Raji (cell line): ENCODE data around the gene SLC23A2.

Experiments
- POLR2A ChIP-seq: IDR thresholded peaks from 2 replicates; pipeline ENCODE4 v1.6.1; 2011; ENCODE audit warnings: low read depth, low read length, control low read depth; ENCODE audit not compliant: insufficient read depth

The SLC23A2 gene

DNA sequence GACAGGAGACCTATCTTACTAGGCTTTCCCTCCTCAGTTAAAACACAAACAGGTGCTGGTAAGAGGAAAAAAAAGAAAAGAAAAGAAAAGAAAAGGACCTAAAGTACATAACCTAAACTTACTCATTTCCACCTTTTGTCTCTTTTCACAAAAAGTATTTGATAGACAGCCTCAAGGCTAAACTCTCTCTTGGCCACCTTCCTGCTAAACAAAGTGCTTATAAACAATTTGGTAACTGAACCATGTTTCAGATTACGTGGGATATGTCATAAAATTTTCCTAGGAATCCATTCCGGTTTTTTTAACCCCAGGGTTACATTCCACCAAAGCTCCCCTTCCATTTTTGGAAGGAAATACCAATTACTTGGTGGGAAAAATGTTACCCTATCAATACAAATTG is 170.6 kb downstream of the SLC23A2 start:
- no peak for TF ChIP-seq POLR2A

DNA sequence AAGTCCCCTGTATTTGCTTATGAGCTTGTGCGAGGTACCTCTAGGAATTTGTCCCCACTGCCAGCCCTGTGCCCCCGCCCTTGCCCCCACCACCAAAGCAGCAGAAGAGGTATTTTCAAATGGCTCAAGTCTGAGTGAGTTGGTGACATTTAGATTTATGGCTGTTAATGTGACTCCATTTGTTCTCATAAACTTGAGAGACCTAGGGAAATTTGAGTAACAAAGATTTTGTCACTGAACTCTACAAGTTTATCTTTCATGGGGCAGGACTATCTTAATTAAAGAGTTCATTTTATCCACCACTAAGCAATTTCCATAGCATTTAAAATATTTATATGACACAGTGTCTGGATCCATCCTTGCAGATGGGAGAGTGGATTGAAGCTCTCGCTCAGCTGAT is 171.1 kb downstream of the SLC23A2 start:
- no peak for TF ChIP-seq POLR2A

DNA sequence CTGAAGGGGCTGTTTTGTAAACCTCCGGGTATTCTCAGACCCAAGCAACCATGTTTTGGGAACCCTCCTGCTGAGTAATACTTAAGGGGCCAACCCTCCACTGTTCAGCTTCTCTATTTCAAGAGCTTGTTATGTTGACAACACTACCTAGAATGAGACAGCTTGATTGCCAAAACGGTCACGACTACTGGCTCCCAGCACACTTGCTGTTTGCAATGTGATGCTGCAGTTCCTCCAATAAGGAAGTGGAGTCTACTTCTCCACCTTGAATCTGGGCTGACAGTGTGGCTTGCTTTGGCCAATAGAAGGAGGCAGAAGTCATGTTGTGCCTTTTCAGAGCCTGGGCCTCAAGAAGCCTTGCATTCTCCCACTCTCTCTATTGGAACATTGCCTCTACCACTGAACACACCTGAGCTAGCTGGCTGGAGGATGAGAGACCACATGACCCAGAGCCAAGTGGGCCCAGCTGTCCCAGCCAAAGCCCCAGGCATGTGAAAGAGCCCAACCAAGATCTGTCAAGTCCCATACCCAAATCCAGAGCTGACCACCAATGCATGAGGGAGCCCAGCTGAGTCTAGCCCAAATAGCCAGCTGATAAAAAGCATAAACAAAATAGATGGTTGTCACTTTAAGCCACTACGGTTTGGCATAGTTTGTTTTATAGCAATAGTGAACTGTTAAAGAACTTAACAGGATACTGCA is 171.6 kb downstream of the SLC23A2 start:
- TF ChIP-seq POLR2A: no peak

DNA sequence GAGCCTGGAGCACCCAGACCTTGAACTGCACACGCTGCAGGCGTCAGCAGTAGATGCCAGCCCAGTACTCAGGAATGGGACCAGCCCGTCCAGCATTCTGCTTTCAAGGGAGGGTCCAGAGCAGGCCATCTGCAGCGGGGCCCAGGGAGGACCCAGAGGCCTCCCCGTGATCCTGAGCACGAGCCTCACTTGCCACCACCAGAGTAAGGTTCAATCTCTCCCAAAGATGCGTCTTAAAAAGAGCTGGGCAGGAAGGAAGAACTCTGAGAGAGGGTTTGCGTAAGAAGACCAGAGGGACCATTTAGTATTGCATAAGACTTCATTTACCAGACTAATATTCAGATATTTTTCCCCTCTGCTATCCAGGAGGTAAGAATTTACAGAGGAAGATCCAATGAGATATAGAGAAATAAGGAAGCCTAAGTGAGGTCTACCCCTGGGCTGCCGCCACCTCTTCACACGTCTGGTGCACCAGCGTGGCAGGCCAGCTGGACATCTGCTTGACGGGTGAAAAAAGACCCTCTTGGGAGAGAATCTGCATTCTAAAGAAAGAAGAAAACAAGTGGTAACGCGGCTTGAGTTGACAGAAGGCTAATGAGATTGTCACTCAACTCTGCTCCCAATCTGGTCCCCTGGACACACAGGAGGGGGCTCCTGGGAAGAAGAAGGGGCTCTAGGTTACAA is 172.3 kb downstream of the SLC23A2 start:
- no peak for TF ChIP-seq POLR2A

DNA sequence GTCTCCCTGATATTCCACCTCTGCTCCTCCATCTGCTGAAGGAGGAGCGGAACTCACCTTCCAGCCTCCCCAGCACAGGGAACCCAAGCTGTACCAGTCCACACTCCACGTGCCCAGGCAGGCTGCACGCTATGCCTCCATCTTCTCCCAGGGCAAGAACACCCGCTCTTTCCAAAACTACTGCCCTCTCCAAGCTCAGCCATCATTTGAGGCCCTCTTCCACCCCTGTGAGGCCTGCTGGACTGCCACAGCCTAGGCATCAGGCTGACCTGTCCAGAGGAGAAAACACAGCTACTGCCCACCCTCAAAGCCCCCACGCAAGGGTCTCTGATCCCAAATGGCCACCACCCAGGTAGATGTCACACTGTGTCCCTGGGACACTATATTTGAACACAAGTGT is 179.7 kb downstream of the SLC23A2 start:
- TF ChIP-seq POLR2A: no peak

DNA sequence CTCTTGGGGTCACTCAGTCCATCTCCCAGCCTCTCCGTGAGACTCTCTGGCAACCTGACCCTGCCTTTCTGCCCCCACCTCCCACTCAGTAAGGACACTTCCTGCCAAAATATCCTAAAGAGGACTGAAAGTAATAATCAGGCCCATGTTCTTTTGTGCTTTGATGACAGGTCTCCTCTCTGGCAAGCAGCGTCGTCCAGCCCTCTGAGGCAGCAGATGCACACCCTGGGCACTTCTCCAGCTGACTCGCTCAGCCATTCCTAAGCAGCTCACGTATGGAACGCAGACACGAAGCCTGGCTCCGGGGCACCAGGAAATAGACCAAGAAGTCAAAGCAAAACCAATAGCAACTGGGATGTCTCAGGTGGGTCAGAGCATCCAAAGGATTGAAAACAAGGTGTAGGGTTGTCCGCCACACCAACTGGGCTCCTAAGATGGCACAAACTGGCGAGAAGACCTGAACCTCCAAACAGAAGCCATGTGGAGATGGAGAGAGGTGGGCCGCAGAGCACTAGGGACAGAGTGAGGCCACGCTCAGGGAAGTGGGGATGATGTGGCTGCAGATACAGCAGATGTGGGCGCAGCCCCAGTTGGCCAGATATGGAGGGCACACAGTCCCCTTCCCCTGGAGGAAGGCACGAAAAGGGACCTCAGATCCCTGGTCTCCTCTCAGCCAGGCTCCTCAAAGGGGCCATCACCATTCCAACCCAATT is 180.3 kb downstream of the SLC23A2 start:
- TF ChIP-seq POLR2A: no peak

DNA sequence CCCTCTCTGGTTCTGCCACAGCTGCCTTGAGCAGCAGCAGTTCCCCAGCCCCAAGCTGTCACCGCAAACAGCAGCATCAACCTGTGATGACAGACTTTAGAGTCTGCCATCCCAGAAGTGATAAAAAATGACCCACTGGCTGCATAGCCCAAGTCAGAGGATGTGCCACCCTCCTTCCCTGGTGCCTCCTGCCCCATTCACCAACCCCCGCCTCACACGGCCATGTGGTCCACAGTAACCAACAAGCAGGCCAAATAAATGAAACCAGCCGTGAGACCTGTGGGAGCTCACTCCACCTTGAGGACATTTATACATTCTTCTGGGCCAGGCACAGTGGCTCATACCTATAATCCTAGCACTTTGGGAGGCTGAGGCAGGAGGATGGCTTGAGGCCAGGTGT is 181.4 kb downstream of the SLC23A2 start:
- TF ChIP-seq POLR2A: no peak

DNA sequence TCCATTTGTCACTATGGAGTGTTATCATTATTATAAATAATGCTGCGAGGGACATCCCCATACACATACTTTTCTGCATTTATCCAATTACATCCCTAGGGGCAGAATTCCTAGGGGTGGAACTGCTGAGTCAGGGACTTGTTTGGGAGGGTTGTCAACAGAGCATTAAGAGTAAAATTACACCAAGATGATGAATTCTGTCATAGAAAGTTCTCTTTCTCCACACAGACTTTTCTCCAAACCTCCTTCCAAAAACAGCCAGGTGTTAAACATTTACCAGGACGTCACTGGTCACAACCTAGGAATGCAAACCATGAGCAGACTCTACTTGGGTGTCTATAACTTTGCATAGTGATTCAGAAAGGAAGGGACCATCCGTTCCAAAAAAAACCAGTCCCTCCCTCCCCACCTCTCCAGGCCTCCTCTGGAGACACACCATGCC is 184.1 kb downstream of the SLC23A2 start:
- TF ChIP-seq POLR2A: no peak

DNA sequence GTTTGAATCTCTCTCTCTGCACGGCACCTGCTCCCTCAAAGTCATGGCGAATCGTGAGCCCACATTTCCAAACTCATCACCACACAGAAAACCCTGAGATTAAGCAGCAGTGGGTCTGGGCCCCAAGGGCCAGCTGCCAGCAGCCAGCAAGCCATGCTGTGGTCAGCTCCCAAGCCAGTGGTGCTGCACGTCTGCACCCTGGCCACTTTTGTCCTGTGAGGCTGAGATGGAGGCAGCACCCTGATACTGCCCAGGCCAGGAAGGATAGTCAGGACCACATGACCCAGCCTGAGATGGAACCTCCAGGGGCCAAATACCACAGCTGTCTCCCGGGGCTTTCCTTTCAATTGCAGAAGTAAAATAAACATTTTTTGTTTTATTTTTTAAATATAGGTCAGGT is 185.7 kb downstream of the SLC23A2 start:
- TF ChIP-seq POLR2A: no peak

DNA sequence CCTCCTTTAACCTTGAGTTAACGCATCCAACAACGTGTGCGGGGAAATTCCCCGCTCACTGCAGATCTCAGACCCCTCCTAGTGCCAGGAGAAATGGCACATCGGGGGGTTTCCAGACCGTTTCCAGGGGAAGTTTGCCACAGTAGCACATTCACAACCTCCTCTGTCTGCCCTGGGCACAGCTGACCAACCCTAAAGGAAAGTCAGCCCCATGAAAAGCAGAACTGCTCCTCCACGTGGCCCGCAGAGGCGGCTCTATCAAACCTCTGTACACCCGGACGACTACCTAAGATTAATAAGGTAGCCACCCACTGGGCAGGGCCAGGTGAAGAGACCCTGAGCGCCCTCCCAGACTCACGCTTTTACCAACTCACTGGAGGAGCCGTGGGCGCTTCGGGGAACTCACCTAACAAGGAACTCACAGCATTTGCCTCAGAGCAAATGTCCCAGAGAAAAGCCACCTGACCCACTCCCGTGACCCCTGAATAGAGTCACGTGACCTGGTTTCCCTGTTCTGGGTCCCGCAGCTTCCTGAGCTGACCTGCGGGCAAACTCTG is 186.5 kb downstream of the SLC23A2 start:
- TF ChIP-seq POLR2A: peak; percentile 85

DNA sequence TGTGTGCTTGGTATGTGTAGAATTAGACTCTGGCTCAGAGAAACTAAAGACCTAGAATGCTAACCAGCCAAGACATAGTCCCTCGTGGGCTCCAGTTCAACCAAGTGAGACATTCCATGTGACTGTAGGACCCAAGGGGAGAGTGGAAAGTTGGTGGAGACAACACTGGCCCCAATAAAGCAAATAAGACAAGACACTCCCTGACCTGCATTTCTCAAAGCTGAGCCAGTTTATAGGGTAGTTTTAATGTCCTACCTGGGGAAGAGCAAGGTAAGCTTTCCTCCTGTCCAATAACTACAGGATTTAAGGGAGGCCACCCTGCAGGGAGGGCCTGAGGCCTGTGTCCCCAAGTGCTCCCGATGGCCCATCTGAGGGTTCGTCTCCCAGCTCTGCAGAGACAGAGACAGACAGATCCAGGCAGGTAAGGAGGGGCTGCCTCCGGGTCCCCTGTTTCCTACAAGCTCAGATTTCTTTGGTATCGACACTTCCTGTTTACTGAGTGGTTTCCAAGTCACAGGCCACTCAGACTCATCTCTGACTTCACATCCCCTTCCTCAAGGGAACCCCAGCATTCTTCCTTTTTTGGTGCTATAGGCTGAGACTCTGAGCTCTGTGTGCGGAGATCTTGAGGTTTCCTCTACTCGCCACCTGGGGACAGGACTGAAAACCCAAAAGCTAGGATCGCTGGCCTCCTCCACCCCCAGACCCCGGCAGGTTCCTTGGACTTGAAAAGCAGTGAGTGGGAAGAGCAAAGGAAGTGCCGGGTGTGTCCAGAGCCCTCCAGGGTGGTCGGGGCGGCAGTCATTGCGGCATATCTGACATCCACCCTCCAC is 187.2 kb downstream of the SLC23A2 start:
- TF ChIP-seq POLR2A: no peak; the same call in 1 of the 2 replicates

DNA sequence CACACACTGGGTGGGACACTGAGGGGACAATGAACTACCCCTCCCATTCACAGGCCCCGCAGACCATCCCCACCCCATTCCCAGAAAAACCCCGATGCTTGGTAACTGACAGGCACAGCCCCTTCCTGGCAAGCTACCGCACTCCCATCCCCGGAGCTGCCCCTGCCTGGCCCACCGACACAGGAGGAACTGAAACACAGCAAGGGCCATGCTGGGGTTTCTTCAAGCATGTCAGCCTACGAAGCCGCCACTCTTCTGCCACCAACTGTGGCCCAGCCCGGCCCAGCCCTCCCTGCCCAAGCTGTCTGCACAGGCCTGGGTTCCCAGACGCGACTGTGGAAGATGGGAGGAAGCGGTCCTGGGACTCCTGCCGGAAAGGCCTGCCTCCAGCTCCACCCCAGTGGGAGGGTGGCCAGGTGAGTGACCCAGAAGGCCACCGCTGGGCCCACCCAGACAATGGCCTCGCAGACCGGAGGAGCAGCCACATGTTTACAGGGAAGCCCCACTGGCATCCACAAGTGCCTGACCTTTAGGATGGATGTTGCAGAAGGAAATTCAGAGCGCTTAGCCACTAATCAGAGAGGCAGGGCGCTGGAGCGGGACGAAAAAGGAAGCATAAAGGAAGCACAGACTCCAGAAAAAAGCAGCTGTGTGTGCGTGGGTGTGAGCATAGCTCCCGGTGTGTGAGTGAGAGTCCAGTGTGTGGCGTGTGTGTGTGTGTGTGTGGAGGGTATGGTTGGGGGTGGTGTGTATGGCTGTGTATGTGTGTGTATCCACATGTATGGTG is 188.0 kb downstream of the SLC23A2 start:
- TF ChIP-seq POLR2A: no peak; the same call in 1 of the 2 replicates

DNA sequence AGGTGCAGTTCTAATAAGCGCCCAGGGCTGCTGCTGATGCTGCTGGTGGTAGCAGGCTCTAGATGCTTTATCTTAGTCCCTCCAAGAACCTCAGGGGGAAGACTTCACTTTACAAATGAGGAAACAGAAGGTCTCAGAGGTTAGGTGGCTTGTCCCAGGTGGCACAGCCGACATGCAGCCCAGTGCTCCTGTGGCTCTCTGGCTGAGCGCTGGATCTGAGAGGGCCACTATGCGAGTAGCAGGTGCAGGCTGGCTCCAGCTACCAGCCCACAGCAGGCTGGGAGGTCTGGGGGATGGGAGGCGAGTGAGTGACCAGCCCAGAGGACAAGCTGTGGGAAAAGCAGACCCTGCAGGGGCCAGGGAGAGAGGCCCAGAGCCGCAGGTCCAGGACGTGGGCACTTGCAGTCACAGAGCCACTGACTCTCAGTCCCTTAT is 188.7 kb downstream of the SLC23A2 start:
- TF ChIP-seq POLR2A: peak; percentile 12; the same call in 1 of the 2 replicates

DNA sequence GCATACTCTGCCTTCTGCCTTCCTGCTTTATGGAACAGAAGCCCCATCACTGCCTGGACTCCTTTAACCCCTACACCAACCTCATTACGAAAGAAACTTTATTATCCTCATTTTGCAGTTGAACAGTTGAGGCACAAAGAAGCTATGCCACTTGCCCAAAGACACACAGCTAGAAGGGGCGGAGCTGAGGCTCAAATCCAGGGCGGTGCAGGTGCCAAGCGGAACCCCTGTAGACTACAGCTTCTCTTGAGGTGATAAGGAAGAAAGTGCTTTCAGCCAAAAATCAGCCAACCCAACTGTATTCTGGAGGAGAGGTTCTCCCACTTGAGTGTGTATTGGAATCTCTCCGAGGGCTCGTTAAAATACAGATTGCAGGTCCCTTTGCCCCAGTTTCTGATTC is 189.1 kb downstream of the SLC23A2 start:
- TF ChIP-seq POLR2A: no peak
